SK-N-SH treated with all-trans-retinoic acid at 6 μM for 48 hours (cell line): ENCODE data around the gene GMCL2.

ENCODE experiments used
- ATAC-seq: fragments of 200-7000 bp; cut with Tn5 transposase; 3 replicates; pipeline ENCODE4 v1.9.1; 2020; ENCODE audit warnings: mild to moderate bottlenecking, moderate library complexity
- ARNTL ChIP-seq: fragments of 450-650 bp; formaldehyde crosslinking; IDR thresholded peaks from 2 replicates; pipeline ENCODE4 v1.5.0; 2020; ENCODE audit warnings: low read depth, mild to moderate bottlenecking, moderate library complexity, borderline replicate concordance
- BACH2 ChIP-seq: fragments of 250-450 bp; sonication (Bioruptor Pico); IDR thresholded peaks from 2 replicates; pipeline ENCODE4 v1.9.0; 2021; ENCODE audit warnings: mild to moderate bottlenecking, borderline replicate concordance
- CSDC2 ChIP-seq: fragments of 250-450 bp; sonication (Bioruptor Pico); IDR thresholded peaks from 2 replicates; pipeline ENCODE4 v1.5.0; 2020; ENCODE audit warnings: mild to moderate bottlenecking, moderate library complexity
- CSRNP3 ChIP-seq: fragments of 250-450 bp; sonication (Bioruptor Pico); IDR thresholded peaks from 2 replicates; pipeline ENCODE4 v1.5.1; 2021; ENCODE audit warnings: mild to moderate bottlenecking, moderate library complexity
- ESRRG ChIP-seq: fragments of 250-450 bp; sonication (Bioruptor Pico); IDR thresholded peaks from 2 replicates; pipeline ENCODE4 v1.6.1; 2021; ENCODE audit warnings: mild to moderate bottlenecking
- GLIS3 ChIP-seq: fragments of 250-450 bp; sonication (Bioruptor Pico); IDR thresholded peaks from 2 replicates; pipeline ENCODE4 v1.5.0; 2020; ENCODE audit warnings: mild to moderate bottlenecking, moderate library complexity
- ISL1 ChIP-seq: fragments of 250-450 bp; sonication (Bioruptor Pico); IDR thresholded peaks from 2 replicates; pipeline ENCODE4 v2.1.2; 2022; ENCODE audit warnings: mild to moderate bottlenecking, moderate library complexity
- OSR1 ChIP-seq: fragments of 250-450 bp; sonication (Bioruptor Pico); IDR thresholded peaks from 2 replicates; pipeline ENCODE4 v1.8.0; 2022; ENCODE audit warnings: moderate library complexity, mild to moderate bottlenecking, inconsistent platforms
- PPARA ChIP-seq: fragments of 250-450 bp; sonication (Bioruptor Pico); IDR thresholded peaks from 2 replicates; pipeline ENCODE4 v1.5.0; 2020; ENCODE audit warnings: mild to moderate bottlenecking, borderline replicate concordance
- SNAI2 ChIP-seq: fragments of 250-450 bp; sonication (Bioruptor Pico); IDR thresholded peaks from 2 replicates; pipeline ENCODE4 v1.5.0; 2020; ENCODE audit warnings: mild to moderate bottlenecking, moderate library complexity
- TCF4 ChIP-seq: fragments of 250-450 bp; sonication (Bioruptor Pico); IDR thresholded peaks from 2 replicates; pipeline ENCODE4 v1.8.0; 2021; ENCODE audit warnings: mild to moderate bottlenecking, moderate library complexity, borderline replicate concordance
- TOX ChIP-seq: fragments of 250-450 bp; sonication (Bioruptor Pico); IDR thresholded peaks from 2 replicates; pipeline ENCODE4 v1.8.0; 2021; ENCODE audit warnings: mild to moderate bottlenecking, moderate library complexity, borderline replicate concordance
- TSHZ2 ChIP-seq: fragments of 250-450 bp; sonication (Bioruptor Pico); IDR thresholded peaks from 2 replicates; pipeline ENCODE4 v1.5.0; 2020; ENCODE audit warnings: mild to moderate bottlenecking, moderate library complexity
- ZC3H10 ChIP-seq: fragments of 250-450 bp; sonication (Bioruptor Pico); IDR thresholded peaks from 2 replicates; pipeline ENCODE4 v1.5.1; 2021; ENCODE audit warnings: mild to moderate bottlenecking, moderate library complexity
- ZFP3 ChIP-seq: fragments of 250-450 bp; sonication (Bioruptor Pico); IDR thresholded peaks from 2 replicates; pipeline ENCODE4 v1.5.0; 2020; ENCODE audit warnings: mild to moderate bottlenecking, moderate library complexity
- ZFP30 ChIP-seq: fragments of 450-650 bp; formaldehyde crosslinking; IDR thresholded peaks from 2 replicates; pipeline ENCODE4 v1.5.0; 2022; ENCODE audit warnings: mild to moderate bottlenecking, moderate library complexity
- ZNF8 ChIP-seq: fragments of 450-650 bp; formaldehyde crosslinking; IDR thresholded peaks from 2 replicates; pipeline ENCODE4 v1.5.0; 2020; ENCODE audit warnings: mild to moderate bottlenecking, moderate library complexity
- TF ChIP-seq, protein P1 (sequence below): fragments of 250-450 bp; sonication (Bioruptor Pico); IDR thresholded peaks from 2 replicates; pipeline ENCODE4 v1.8.0; 2021; ENCODE audit warnings: low read depth, mild to moderate bottlenecking, moderate library complexity, borderline replicate concordance
- TF ChIP-seq, protein P2 (sequence below): fragments of 250-450 bp; sonication (Bioruptor Pico); IDR thresholded peaks from 2 replicates; pipeline ENCODE4 v1.8.0; 2020; ENCODE audit warnings: mild to moderate bottlenecking, moderate library complexity, borderline replicate concordance

The GMCL2 gene

DNA sequence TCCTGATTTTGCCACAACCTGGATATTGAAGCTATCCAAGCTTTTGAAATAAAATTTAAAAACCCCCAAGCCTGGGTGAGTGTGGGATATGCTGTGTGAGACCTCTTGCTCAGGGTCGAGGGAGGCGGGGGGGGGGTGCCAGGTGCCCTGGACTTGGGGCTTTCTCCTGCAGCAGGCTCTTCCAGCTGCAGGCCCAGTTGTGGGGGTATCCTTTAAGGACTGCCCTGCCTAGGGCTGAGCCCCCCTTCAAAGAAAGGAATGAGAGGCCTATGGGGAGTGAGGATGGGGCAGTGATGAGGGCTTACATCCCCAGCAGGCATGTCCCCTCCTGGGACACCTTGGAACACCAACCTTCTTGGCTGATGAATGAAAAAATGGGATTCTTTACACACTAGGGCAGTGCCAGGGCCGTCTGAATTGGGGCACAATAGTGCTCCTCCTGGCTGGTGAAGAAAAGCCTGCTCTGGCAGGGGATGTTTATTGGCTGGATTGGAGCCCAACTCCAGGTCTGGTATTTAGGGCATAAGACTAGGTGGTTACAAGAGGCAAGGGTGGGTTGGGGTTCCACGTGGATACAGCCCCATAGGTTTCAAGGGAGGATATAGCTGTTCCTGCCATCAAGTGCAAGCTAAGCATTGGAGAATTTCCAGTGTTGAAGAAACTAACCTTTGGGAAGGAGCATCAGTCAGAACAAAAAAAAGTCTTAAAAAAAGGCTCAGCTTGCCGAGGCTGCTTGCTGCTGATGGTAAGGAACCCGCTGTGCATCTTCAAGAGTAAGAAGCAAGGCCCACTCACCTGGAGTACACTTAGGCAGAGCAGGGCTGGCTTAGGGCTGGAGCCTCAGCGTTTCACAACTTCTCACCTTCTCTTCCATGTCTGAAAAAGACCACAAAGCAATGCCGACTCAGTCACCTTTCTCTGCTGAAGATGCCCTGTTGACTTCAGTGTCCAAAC, 24.2 kb upstream of the GMCL2 start:
- ATAC-seq = no peak
- TF ChIP-seq TSHZ2 (CRISPR knock-in tag) = no peak
- no peak for TF ChIP-seq ZC3H10 (CRISPR knock-in tag)
- no peak for TF ChIP-seq GLIS3

GRCh38 chr5:178210686-178211085, 23.5 kb upstream of the GMCL2 start:
- ATAC-seq = no peak
- TF ChIP-seq ZNF8 (CRISPR knock-in tag) (no peak), SNAI2 (CRISPR knock-in tag) (no peak), ESRRG (CRISPR knock-in tag) (no peak), CSDC2 (CRISPR knock-in tag) (no peak)
- TF ChIP-seq, protein P1, sequence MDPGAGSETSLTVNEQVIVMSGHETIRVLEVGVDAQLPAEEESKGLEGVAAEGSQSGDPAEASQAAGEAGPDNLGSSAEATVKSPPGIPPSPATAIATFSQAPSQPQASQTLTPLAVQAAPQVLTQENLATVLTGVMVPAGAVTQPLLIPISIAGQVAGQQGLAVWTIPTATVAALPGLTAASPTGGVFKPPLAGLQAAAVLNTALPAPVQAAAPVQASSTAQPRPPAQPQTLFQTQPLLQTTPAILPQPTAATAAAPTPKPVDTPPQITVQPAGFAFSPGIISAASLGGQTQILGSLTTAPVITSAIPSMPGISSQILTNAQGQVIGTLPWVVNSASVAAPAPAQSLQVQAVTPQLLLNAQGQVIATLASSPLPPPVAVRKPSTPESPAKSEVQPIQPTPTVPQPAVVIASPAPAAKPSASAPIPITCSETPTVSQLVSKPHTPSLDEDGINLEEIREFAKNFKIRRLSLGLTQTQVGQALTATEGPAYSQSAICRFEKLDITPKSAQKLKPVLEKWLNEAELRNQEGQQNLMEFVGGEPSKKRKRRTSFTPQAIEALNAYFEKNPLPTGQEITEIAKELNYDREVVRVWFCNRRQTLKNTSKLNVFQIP = no peak

DNA sequence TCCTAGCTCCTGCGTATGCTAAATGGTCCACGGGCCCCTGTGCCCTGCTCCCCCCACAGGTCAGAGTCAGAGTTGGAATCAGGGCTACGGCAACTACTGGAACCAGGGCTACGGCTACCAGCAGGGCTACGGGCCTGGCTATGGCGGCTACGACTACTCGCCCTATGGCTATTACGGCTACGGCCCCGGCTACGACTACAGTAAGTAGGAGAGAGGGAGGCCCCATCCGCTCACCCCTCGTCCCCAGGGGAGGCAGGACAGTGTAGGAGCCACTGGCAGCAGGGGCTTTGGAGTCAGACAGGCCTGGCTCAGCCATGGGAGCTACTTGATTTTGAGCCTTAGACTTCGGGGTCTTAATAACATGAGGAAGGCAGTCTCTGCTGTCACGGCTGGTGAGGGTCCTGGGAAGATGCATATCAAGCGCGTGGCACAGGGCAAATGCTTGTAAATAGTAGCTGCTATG, 22.9 kb upstream of the GMCL2 start:
- TF ChIP-seq ZFP30 (CRISPR knock-in tag) (no peak), ISL1 (no peak), SNAI2 (CRISPR knock-in tag) (no peak), ESRRG (CRISPR knock-in tag) (no peak), CSDC2 (CRISPR knock-in tag) (no peak), ZFP3 (CRISPR knock-in tag) (no peak), OSR1 (CRISPR knock-in tag) (no peak)
- TF ChIP-seq, all 23 proteins: peak for 0
- no peak for ATAC-seq

GRCh38 chr5:178209334-178210072, 22.3 kb upstream of the GMCL2 start:
- no peak for ATAC-seq
- TF ChIP-seq ZNF8 (CRISPR knock-in tag) = no peak
- no peak for TF ChIP-seq BACH2
- no peak for TF ChIP-seq ZC3H10 (CRISPR knock-in tag)
- TF ChIP-seq CSRNP3 (CRISPR knock-in tag) = no peak
- TF ChIP-seq, protein P1 = no peak
- TF ChIP-seq, protein P2, sequence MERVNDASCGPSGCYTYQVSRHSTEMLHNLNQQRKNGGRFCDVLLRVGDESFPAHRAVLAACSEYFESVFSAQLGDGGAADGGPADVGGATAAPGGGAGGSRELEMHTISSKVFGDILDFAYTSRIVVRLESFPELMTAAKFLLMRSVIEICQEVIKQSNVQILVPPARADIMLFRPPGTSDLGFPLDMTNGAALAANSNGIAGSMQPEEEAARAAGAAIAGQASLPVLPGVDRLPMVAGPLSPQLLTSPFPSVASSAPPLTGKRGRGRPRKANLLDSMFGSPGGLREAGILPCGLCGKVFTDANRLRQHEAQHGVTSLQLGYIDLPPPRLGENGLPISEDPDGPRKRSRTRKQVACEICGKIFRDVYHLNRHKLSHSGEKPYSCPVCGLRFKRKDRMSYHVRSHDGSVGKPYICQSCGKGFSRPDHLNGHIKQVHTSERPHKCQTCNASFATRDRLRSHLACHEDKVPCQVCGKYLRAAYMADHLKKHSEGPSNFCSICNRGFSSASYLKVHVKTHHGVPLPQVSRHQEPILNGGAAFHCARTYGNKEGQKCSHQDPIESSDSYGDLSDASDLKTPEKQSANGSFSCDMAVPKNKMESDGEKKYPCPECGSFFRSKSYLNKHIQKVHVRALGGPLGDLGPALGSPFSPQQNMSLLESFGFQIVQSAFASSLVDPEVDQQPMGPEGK (CRISPR knock-in tag) = no peak
- TF ChIP-seq GLIS3 = no peak
- no peak for TF ChIP-seq PPARA (CRISPR knock-in tag)
- no peak for TF ChIP-seq ESRRG (CRISPR knock-in tag)
- TF ChIP-seq CSDC2 (CRISPR knock-in tag) = no peak
- no peak for TF ChIP-seq SNAI2 (CRISPR knock-in tag)
- no peak for TF ChIP-seq TOX (CRISPR knock-in tag)
- TF ChIP-seq ZFP30 (CRISPR knock-in tag) = no peak
- TF ChIP-seq TCF4 (CRISPR knock-in tag) = no peak
- TF ChIP-seq ARNTL (CRISPR knock-in tag) = no peak
